ENCODE measurements around the gene MYOF.

MYOF gene, protein sequence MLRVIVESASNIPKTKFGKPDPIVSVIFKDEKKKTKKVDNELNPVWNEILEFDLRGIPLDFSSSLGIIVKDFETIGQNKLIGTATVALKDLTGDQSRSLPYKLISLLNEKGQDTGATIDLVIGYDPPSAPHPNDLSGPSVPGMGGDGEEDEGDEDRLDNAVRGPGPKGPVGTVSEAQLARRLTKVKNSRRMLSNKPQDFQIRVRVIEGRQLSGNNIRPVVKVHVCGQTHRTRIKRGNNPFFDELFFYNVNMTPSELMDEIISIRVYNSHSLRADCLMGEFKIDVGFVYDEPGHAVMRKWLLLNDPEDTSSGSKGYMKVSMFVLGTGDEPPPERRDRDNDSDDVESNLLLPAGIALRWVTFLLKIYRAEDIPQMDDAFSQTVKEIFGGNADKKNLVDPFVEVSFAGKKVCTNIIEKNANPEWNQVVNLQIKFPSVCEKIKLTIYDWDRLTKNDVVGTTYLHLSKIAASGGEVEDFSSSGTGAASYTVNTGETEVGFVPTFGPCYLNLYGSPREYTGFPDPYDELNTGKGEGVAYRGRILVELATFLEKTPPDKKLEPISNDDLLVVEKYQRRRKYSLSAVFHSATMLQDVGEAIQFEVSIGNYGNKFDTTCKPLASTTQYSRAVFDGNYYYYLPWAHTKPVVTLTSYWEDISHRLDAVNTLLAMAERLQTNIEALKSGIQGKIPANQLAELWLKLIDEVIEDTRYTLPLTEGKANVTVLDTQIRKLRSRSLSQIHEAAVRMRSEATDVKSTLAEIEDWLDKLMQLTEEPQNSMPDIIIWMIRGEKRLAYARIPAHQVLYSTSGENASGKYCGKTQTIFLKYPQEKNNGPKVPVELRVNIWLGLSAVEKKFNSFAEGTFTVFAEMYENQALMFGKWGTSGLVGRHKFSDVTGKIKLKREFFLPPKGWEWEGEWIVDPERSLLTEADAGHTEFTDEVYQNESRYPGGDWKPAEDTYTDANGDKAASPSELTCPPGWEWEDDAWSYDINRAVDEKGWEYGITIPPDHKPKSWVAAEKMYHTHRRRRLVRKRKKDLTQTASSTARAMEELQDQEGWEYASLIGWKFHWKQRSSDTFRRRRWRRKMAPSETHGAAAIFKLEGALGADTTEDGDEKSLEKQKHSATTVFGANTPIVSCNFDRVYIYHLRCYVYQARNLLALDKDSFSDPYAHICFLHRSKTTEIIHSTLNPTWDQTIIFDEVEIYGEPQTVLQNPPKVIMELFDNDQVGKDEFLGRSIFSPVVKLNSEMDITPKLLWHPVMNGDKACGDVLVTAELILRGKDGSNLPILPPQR (N-terminal part only)

GRCh38 chr10:93482145-93482834 is at the start of gene MYOF:
Gene MYOF (minus strand): TSS chr10:93482334. CDS start chr10:93482194, 140 bp downstream.
- H3K36me3 Mint-ChIP-seq (ENCODE audit: low read depth) = no peaks in the 10 kb centered on the region
- H3K9me3 Mint-ChIP-seq = no peaks in the 10 kb centered on the region
- peaks cover 18% of the 10 kb centered on the region for H3K4me1 Mint-ChIP-seq (ENCODE audit: low read depth)
- peaks cover 9% of the 10 kb centered on the region for H3K27me3 Mint-ChIP-seq (ENCODE audit: low read depth)
- peak within 1 kb of the TSS; percentile 90 for H3K4me3 Mint-ChIP-seq
- H3K27ac Mint-ChIP-seq = peak within 1 kb of the TSS; percentile 76

- H3K27ac Mint-ChIP-seq = no peak overlapping the region
- H3K36me3 Mint-ChIP-seq (ENCODE audit: low read depth) = peaks cover 68% of the 10 kb centered on the region
- no peaks in the 10 kb centered on the region for H3K27me3 Mint-ChIP-seq (ENCODE audit: low read depth)
- no peak overlapping the region for H3K4me3 Mint-ChIP-seq
- H3K9me3 Mint-ChIP-seq = peaks cover 11% of the 10 kb centered on the region
- peaks cover 2% of the 10 kb centered on the region for H3K4me1 Mint-ChIP-seq (ENCODE audit: low read depth)
Observed at GRCh38 chr10:93518531-93518930, 36.4 kb upstream of the MYOF start.

- Mint-ChIP-seq H3K4me1 (ENCODE audit: low read depth) (peaks cover 2% of the 10 kb centered on the region), H3K36me3 (ENCODE audit: low read depth) (peaks cover 51% of the 10 kb centered on the region), H3K27ac (no peak overlapping the region), H3K27me3 (ENCODE audit: low read depth) (no peaks in the 10 kb centered on the region), H3K9me3 (no peaks in the 10 kb centered on the region), H3K4me3 (no peak overlapping the region)
Observed at GRCh38 chr10:93516006-93516380, 33.9 kb upstream of the MYOF start.

DNA sequence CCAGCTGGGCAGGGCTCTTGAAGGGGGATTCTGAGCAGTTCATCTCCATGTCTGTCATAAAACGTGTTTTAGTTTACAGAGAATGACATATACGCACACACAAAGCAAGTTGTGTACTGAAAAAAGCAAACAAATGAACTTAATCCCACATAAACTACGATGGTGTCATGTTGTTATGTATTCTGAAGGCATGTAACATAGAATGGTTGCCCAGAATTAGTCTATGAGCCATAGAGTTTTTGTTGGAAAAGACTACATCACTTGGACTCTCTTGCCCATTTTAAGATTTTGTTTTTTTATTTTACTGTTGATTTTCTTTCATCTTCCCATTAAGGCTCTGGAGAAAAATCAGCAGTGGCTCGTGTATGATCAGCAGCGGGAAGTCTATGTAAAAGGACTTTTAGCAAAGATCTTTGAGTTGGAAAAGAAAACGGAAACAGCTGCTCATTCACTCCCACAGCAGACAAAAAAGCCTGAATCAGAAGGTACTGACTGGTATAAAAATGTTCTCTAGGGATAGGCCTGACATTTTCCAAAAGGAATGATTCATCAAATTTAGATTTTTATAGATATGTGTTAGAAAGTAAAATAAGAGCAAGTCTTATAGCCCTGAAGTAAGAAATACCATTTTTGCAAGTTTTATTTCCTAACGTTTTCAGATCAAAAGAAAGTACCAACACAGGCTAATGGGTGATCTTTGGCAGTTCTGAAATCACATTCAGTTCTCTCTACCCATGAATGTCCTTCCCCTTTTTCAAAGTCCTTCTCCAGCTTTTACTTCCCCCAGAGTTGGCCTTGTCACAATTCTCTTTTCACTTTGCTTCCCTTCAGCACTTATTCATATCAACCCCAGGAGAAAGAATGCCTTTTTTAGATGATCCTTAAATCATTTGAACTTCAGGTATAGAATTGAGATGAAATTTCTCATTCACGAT is 33.2 kb upstream of the MYOF start:
- H3K4me3 Mint-ChIP-seq = no peak overlapping the region
- H3K4me1 Mint-ChIP-seq (ENCODE audit: low read depth) = peaks cover 4% of the 10 kb centered on the region
- peaks cover 52% of the 10 kb centered on the region for H3K36me3 Mint-ChIP-seq (ENCODE audit: low read depth)
- no peaks in the 10 kb centered on the region for H3K9me3 Mint-ChIP-seq
- no peaks in the 10 kb centered on the region for H3K27me3 Mint-ChIP-seq (ENCODE audit: low read depth)
- no peak overlapping the region for H3K27ac Mint-ChIP-seq

DNA sequence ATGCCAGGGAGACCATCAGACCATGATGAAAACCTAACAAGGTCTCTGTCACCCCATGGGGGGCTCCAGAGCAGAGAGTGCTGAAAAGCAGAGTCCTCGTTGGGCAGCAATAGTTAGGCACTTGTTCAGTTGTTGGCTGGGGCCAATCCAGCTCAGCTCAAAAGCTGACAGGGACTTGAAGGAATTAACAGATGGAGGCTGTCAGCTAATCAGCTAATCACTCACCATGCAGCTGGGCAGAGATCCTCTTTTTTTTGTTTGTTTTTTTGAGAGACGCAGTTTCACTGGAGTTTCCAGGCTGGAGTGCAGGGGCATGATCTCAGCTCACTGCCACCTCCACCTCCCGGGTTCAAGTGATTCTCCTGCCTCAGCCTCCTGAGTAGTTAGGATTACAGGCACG is 32.4 kb upstream of the MYOF start:
- Mint-ChIP-seq H3K27ac (no peak overlapping the region), H3K27me3 (ENCODE audit: low read depth) (no peaks in the 10 kb centered on the region), H3K36me3 (ENCODE audit: low read depth) (peaks cover 49% of the 10 kb centered on the region), H3K9me3 (no peaks in the 10 kb centered on the region), H3K4me1 (ENCODE audit: low read depth) (peaks cover 5% of the 10 kb centered on the region), H3K4me3 (no peak overlapping the region)

GRCh38 chr10:93513091-93513490 is 31.0 kb upstream of the MYOF start:
- Mint-ChIP-seq H3K4me3 (no peak overlapping the region), H3K27ac (no peak overlapping the region), H3K36me3 (ENCODE audit: low read depth) (peaks cover 41% of the 10 kb centered on the region), H3K9me3 (no peaks in the 10 kb centered on the region), H3K4me1 (ENCODE audit: low read depth) (peaks cover 8% of the 10 kb centered on the region), H3K27me3 (ENCODE audit: low read depth) (no peaks in the 10 kb centered on the region)

DNA sequence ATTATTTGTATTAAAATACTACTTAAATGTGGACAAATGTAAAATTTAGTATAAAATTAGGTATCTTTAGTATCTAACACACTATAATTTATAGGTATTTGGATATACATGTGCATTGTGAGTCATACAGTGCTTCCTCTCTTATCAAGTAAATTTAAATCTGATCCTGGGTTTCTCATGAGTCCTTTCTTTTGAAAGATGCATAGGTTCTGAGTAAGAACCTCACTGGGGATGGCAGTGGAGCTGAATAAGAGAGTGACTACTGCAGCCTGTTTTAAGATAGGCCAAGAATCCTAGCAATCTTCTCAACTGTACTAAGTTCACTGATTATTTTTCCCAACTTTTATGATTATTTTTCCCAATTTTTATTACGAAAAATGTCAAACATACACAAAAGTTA is 30.4 kb upstream of the MYOF start:
- Mint-ChIP-seq H3K36me3 (ENCODE audit: low read depth) (peaks cover 43% of the 10 kb centered on the region), H3K4me1 (ENCODE audit: low read depth) (peaks cover 8% of the 10 kb centered on the region), H3K27ac (no peak overlapping the region), H3K9me3 (no peaks in the 10 kb centered on the region), H3K4me3 (no peak overlapping the region), H3K27me3 (ENCODE audit: low read depth) (no peaks in the 10 kb centered on the region)

DNA sequence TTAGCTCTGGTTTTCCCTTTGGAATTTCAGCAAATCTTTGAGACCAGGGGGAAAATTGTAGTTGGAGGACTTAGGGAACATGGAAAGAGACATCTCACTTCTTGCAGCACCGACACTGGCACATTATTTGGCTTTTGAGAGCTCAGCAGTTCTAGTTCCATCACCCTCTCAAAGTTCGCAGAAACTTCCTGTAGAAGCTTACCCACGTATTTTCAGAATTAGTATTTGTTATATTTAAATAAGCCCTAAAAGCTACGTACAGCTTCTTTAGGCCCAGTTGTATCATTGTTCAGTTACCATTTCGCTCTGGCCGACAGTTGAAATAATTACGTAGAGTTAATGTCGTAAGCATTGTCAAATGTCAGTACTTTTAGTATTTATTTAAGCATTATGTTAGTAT is 27.7 kb upstream of the MYOF start:
- H3K27ac Mint-ChIP-seq = no peak overlapping the region
- peaks cover 28% of the 10 kb centered on the region for H3K36me3 Mint-ChIP-seq (ENCODE audit: low read depth)
- H3K4me1 Mint-ChIP-seq (ENCODE audit: low read depth) = peaks cover 10% of the 10 kb centered on the region
- no peaks in the 10 kb centered on the region for H3K27me3 Mint-ChIP-seq (ENCODE audit: low read depth)
- H3K4me3 Mint-ChIP-seq = no peak overlapping the region
- H3K9me3 Mint-ChIP-seq = no peaks in the 10 kb centered on the region

- H3K27me3 Mint-ChIP-seq (ENCODE audit: low read depth) = no peaks in the 10 kb centered on the region
- no peak overlapping the region for H3K4me3 Mint-ChIP-seq
- H3K4me1 Mint-ChIP-seq (ENCODE audit: low read depth) = peaks cover 34% of the 10 kb centered on the region
- peaks cover 33% of the 10 kb centered on the region for H3K36me3 Mint-ChIP-seq (ENCODE audit: low read depth)
- no peaks in the 10 kb centered on the region for H3K9me3 Mint-ChIP-seq
- no peak overlapping the region for H3K27ac Mint-ChIP-seq
Observed at GRCh38 chr10:93505075-93505474, 22.9 kb upstream of the MYOF start.

DNA sequence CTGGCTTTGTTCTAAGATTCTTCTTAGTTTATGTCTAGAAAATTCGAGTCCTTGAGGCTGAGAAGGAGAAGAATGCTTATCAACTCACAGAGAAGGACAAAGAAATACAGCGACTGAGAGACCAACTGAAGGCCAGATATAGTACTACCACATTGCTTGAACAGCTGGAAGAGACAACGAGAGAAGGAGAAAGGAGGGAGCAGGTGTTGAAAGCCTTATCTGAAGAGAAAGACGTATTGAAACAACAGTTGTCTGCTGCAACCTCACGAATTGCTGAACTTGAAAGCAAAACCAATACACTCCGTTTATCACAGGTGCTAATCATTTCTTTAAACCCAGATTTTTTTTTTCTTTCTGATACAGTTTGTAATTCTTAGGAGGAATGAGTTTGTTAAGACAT is 20.9 kb upstream of the MYOF start:
- peak overlapping the region; percentile 95 for H3K27ac Mint-ChIP-seq
- H3K27me3 Mint-ChIP-seq (ENCODE audit: low read depth) = no peaks in the 10 kb centered on the region
- peak overlapping the region; percentile 81 for H3K4me3 Mint-ChIP-seq
- peaks cover 29% of the 10 kb centered on the region for H3K36me3 Mint-ChIP-seq (ENCODE audit: low read depth)
- H3K9me3 Mint-ChIP-seq = no peaks in the 10 kb centered on the region
- peaks cover 48% of the 10 kb centered on the region for H3K4me1 Mint-ChIP-seq (ENCODE audit: low read depth)

DNA sequence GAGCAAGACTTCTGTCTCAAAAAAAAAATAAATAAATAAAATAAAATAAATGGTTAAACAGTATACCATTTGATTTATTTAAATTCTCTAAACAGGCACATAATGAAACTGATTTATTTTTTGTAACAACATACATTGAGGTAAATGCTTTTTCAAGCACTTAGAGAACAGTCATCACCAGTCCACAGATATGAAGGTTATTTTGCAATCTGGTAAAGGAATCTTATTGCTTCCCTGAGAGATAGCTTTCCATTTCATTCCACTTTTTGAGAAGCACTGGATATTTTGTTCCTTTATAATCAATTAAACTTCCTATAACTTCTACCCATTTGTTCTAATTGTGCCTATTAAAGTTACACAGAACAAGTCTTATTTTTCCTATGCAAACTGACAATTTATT is 19.5 kb upstream of the MYOF start:
- Mint-ChIP-seq H3K36me3 (ENCODE audit: low read depth) (peaks cover 24% of the 10 kb centered on the region), H3K9me3 (no peaks in the 10 kb centered on the region), H3K4me1 (ENCODE audit: low read depth) (peaks cover 58% of the 10 kb centered on the region), H3K27me3 (ENCODE audit: low read depth) (no peaks in the 10 kb centered on the region), H3K4me3 (no peak overlapping the region), H3K27ac (no peak overlapping the region)

- Mint-ChIP-seq H3K9me3 (no peaks in the 10 kb centered on the region), H3K4me1 (ENCODE audit: low read depth) (peaks cover 56% of the 10 kb centered on the region), H3K27me3 (ENCODE audit: low read depth) (no peaks in the 10 kb centered on the region), H3K27ac (peak overlapping the region; percentile 93), H3K36me3 (ENCODE audit: low read depth) (peaks cover 13% of the 10 kb centered on the region), H3K4me3 (peak overlapping the region; percentile 94)
Observed at GRCh38 chr10:93498166-93498565, 16.0 kb upstream of the MYOF start.
